HCT116 (cell line): Measurements from ENCODE around the gene MEIS1. TPM values are rescaled to one million over a fixed set of nuclear protein-coding genes. Genes with fewer than 3 reads are reported as not detected.

Source experiments
- ATAC-seq: fragments of 200-7000 bp; cut with Tn5 transposase; 2 replicates; pipeline ENCODE4 v1.9.1; 2020; ENCODE audit warnings: mild to moderate bottlenecking, moderate library complexity
- BruUV-seq: library from RNA; stranded (reverse); fragments of 400-500 nt; replicated peaks from 2 replicates; lab custom pipeline; 2021; lab: Mats Ljungman, UMichigan
- CTCF ChIA-PET: fragments of 300-600 bp; sonication (Branson Sonifier 250); formaldehyde crosslinking; loops from one replicate; lab custom pipeline; 2021; ENCODE audit warnings: antibody characterized with exemption; lab: Charles Lee
- POLR2A ChIA-PET: fragments of 300-600, 350-600 bp; sonication (Branson Sonifier 250); formaldehyde crosslinking; loops from one replicate; lab custom pipeline; 2021; ENCODE audit warnings: antibody characterized with exemption; lab: Charles Lee
- RAD21 ChIA-PET, 2 experiments: fragments of 300-600 bp; sonication (Branson Sonifier 250); formaldehyde crosslinking; loops; one replicate each; lab custom pipeline; 2023; ENCODE audit warnings: low total read pairs in 2 of 2; ENCODE audit not compliant: uncharacterized antibody in 2 of 2, unreplicated experiment in 2 of 2, low non-redundant PET in 1 of 2; lab: Charles Lee
- DNase-seq: peaks from one replicate; pipeline ENCODE4 v3.0.0-alpha.2; 2010; ENCODE audit warnings: low read depth, low spot score
- H2AFZ ChIP-seq: fragments of 200-600 bp; shearing (Covaris generic), sonication (generic); 2 replicates; pipeline ENCODE4 v1.6.1; 2017; ENCODE audit warnings: low read depth, mixed run types, mixed read lengths, antibody characterized with exemption, low read length; ENCODE audit not compliant: poor library complexity, severe bottlenecking
- H3K27ac ChIP-seq: 2 replicates; pipeline ENCODE4 v1.5.1; 2012; ENCODE audit warnings: low read depth, low read length
- H3K27me3 ChIP-seq: fragments of 200-600 bp; sonication (generic); 2 replicates; pipeline ENCODE4 v1.6.1; 2016; ENCODE audit warnings: mixed run types, low read length, mixed read lengths; ENCODE audit not compliant: insufficient read depth
- H3K36me3 ChIP-seq, 2 experiments: fragments of 200-500 bp in 1 of 2; fragments of 200-600 bp in 1 of 2; sonication (Bioruptor generic) in 1 of 2; sonication (generic) in 1 of 2; 2 replicates each; pipeline versions ENCODE4 v1.5.1 to v1.6.1; 2014 to 2016; ENCODE audit warnings: low read length in 2 of 2, inconsistent platforms in 1 of 2, mixed read lengths in 1 of 2, mixed run types in 1 of 2; ENCODE audit not compliant: insufficient read depth in 2 of 2, control insufficient read depth in 1 of 2
- H3K4me1 ChIP-seq, 2 experiments: fragments of 200-600 bp in 1 of 2; sonication (generic) in 1 of 2; 2 replicates each; pipeline versions ENCODE4 v1.5.1 to v1.6.1; 2012 to 2017; ENCODE audit warnings: low read length in 2 of 2, inconsistent platforms in 1 of 2, mild to moderate bottlenecking in 1 of 2, mixed read lengths in 1 of 2, mixed run types in 1 of 2, moderate library complexity in 1 of 2; ENCODE audit not compliant: insufficient read depth in 2 of 2, control insufficient read depth in 1 of 2
- H3K4me2 ChIP-seq: fragments of 200-600 bp; sonication (generic); 2 replicates; pipeline ENCODE4 v1.6.1; 2017; ENCODE audit warnings: mixed run types, low read length, mixed read lengths
- H3K4me3 ChIP-seq, 2 experiments: fragments of 200-600 bp in 1 of 2; sonication (generic) in 1 of 2; replicated peaks in 1 of 2; 2 replicates each; pipeline ENCODE4 v1.5.1; 2011 to 2016; ENCODE audit warnings: low read length in 2 of 2, control low read depth in 1 of 2, low read depth in 1 of 2, mild to moderate bottlenecking in 1 of 2, mixed read lengths in 1 of 2, mixed run types in 1 of 2
- H3K79me2 ChIP-seq: fragments of 200-600 bp; sonication (generic); 2 replicates; pipeline ENCODE4 v1.6.1; 2017; ENCODE audit warnings: mild to moderate bottlenecking, mixed run types, low read length, moderate library complexity, mixed read lengths; ENCODE audit not compliant: insufficient read depth
- H3K9ac ChIP-seq: fragments of 200-600 bp; sonication (generic); 2 replicates; pipeline ENCODE4 v1.6.1; 2016; ENCODE audit warnings: low read length, mixed read lengths
- H3K9me2 ChIP-seq: fragments of 200-600 bp; sonication (generic), shearing (Covaris generic); 2 replicates; pipeline ENCODE4 v1.6.1; 2017; ENCODE audit warnings: mixed run types, mild to moderate bottlenecking, moderate library complexity; ENCODE audit not compliant: insufficient read depth
- H3K9me3 ChIP-seq, 2 experiments: fragments of 200-500 bp in 1 of 2; fragments of 200-600 bp in 1 of 2; sonication (Bioruptor generic) in 1 of 2; sonication (generic) in 1 of 2; 2 replicates each; pipeline ENCODE4 v1.6.1; 2014 to 2017; ENCODE audit warnings: low read length in 2 of 2, mixed read lengths in 2 of 2, inconsistent platforms in 1 of 2, low read depth in 1 of 2, mild to moderate bottlenecking in 1 of 2, mixed run types in 1 of 2, moderate library complexity in 1 of 2; ENCODE audit not compliant: control insufficient read depth in 1 of 2, insufficient read depth in 1 of 2
- H4K20me1 ChIP-seq: fragments of 200-600 bp; sonication (generic), shearing (Covaris generic); 2 replicates; pipeline ENCODE4 v1.6.1; 2017; ENCODE audit warnings: mixed run types, mild to moderate bottlenecking, moderate library complexity; ENCODE audit not compliant: insufficient read depth
- CEBPB ChIP-seq: IDR thresholded peaks from 2 replicates; pipeline ENCODE4 v1.6.1; 2012; ENCODE audit warnings: low read depth
- EGR1 ChIP-seq: IDR thresholded peaks from 2 replicates; pipeline ENCODE4 v1.6.1; 2012; ENCODE audit warnings: low read depth
- EZH2phosphoT487 ChIP-seq: fragments of 200-600 bp; IDR thresholded peaks from 2 replicates; pipeline ENCODE4 v1.6.1; 2018; ENCODE audit warnings: antibody characterized with exemption, borderline replicate concordance
- FOSL1 ChIP-seq: IDR thresholded peaks from 2 replicates; pipeline ENCODE4 v1.6.1; 2012; ENCODE audit warnings: low read depth
- RAD21 ChIP-seq: IDR thresholded peaks from 2 replicates; pipeline ENCODE4 v1.6.1; 2012; ENCODE audit warnings: low read depth, mild to moderate bottlenecking
- SIN3A ChIP-seq: IDR thresholded peaks from 2 replicates; pipeline ENCODE4 v1.6.1; 2012; ENCODE audit warnings: low read depth
- SP1 ChIP-seq: IDR thresholded peaks from 2 replicates; pipeline ENCODE4 v1.6.1; 2012; ENCODE audit warnings: low read depth
- SRF ChIP-seq: IDR thresholded peaks from 2 replicates; pipeline ENCODE4 v1.6.1; 2012; ENCODE audit warnings: low read depth
- ZFX ChIP-seq: fragments of 450-650 bp; IDR thresholded peaks from 2 replicates; pipeline ENCODE4 v1.6.1; 2017
- intact Hi-C: fragments of 100-400 bp; cut with micrococcal nuclease; formaldehyde crosslinking; loops from 2 replicates; pipeline ENCODE4 v1.10.0; 2022
- total RNA-seq: library from RNA; stranded (reverse); gene quantifications from one replicate; pipeline ENCODE4 v1.2.1, GENCODE V29; 2021; ENCODE audit not compliant: unreplicated experiment
- TF ChIP-seq, protein P1 (sequence below): IDR thresholded peaks from 2 replicates; pipeline ENCODE4 v1.6.1; 2012; ENCODE audit warnings: low read depth
- TF ChIP-seq, protein P2 (sequence below): IDR thresholded peaks from 2 replicates; pipeline ENCODE4 v1.6.1; 2012
- TF ChIP-seq, protein P3 (sequence below), 3 experiments: fragments of 200-600 bp in 1 of 3; sonication (generic) in 1 of 3; IDR thresholded peaks in 2 of 3; conservative IDR thresholded peaks in 1 of 3; 2 replicates each; pipeline ENCODE4 v1.5.1; 2012 to 2017; ENCODE audit warnings: low read depth in 2 of 3, low read length in 2 of 3, antibody characterized with exemption in 1 of 3, borderline replicate concordance in 1 of 3, control low read depth in 1 of 3, mild to moderate bottlenecking in 1 of 3, mixed read lengths in 1 of 3, mixed run types in 1 of 3, moderate library complexity in 1 of 3; ENCODE audit not compliant: insufficient read depth in 1 of 3

The MEIS1 gene
- total RNA-seq, 1 experiment from 2014 or later, result 0.32 TPM

DNA sequence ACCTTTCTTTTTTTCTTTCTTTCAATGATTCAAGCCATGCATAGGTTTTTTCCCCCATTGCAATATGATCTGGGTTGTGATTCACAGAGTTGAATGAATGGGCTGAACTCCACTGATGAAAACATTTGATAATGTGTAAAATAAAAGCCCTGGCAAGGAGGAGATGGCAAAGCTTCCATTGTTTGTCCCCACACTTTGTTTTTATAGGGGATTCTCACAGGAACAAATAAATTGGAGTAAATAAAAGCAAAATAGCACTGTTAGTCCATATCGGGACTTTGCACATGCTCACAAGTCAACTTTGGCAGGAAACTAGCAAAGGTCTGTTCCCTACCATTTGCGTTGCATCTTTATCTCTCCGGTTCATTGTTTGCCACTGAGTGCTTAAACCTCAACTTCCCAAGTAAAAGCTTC is 55.7 kb downstream of the MEIS1 start:
- no peaks in the 10 kb centered on the region for H3K36me3 ChIP-seq
- H3K27ac ChIP-seq, result no peak overlapping the region
- H2AFZ ChIP-seq, result no peak overlapping the region
- intact Hi-C loops, result no loop called here
- H3K27me3 ChIP-seq, result no peaks in the 10 kb centered on the region
- no peaks in the 10 kb centered on the region for H4K20me1 ChIP-seq
- no peak for ATAC-seq
- RAD21 ChIA-PET, result no interaction called here
- no peak for TF ChIP-seq RAD21
- TF ChIP-seq SRF, result no peak
- TF ChIP-seq SP1, result no peak
- TF ChIP-seq EGR1, result no peak
- TF ChIP-seq SIN3A, result no peak
- TF ChIP-seq, protein P1, sequence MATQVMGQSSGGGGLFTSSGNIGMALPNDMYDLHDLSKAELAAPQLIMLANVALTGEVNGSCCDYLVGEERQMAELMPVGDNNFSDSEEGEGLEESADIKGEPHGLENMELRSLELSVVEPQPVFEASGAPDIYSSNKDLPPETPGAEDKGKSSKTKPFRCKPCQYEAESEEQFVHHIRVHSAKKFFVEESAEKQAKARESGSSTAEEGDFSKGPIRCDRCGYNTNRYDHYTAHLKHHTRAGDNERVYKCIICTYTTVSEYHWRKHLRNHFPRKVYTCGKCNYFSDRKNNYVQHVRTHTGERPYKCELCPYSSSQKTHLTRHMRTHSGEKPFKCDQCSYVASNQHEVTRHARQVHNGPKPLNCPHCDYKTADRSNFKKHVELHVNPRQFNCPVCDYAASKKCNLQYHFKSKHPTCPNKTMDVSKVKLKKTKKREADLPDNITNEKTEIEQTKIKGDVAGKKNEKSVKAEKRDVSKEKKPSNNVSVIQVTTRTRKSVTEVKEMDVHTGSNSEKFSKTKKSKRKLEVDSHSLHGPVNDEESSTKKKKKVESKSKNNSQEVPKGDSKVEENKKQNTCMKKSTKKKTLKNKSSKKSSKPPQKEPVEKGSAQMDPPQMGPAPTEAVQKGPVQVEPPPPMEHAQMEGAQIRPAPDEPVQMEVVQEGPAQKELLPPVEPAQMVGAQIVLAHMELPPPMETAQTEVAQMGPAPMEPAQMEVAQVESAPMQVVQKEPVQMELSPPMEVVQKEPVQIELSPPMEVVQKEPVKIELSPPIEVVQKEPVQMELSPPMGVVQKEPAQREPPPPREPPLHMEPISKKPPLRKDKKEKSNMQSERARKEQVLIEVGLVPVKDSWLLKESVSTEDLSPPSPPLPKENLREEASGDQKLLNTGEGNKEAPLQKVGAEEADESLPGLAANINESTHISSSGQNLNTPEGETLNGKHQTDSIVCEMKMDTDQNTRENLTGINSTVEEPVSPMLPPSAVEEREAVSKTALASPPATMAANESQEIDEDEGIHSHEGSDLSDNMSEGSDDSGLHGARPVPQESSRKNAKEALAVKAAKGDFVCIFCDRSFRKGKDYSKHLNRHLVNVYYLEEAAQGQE, result no peak
- TF ChIP-seq CEBPB, result no peak
- no peak for TF ChIP-seq FOSL1
- TF ChIP-seq, protein P2, sequence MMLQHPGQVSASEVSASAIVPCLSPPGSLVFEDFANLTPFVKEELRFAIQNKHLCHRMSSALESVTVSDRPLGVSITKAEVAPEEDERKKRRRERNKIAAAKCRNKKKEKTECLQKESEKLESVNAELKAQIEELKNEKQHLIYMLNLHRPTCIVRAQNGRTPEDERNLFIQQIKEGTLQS, result no peak
- no peak for TF ChIP-seq ZFX
- no peak for TF ChIP-seq EZH2phosphoT487
- TF ChIP-seq, protein P3, sequence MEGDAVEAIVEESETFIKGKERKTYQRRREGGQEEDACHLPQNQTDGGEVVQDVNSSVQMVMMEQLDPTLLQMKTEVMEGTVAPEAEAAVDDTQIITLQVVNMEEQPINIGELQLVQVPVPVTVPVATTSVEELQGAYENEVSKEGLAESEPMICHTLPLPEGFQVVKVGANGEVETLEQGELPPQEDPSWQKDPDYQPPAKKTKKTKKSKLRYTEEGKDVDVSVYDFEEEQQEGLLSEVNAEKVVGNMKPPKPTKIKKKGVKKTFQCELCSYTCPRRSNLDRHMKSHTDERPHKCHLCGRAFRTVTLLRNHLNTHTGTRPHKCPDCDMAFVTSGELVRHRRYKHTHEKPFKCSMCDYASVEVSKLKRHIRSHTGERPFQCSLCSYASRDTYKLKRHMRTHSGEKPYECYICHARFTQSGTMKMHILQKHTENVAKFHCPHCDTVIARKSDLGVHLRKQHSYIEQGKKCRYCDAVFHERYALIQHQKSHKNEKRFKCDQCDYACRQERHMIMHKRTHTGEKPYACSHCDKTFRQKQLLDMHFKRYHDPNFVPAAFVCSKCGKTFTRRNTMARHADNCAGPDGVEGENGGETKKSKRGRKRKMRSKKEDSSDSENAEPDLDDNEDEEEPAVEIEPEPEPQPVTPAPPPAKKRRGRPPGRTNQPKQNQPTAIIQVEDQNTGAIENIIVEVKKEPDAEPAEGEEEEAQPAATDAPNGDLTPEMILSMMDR (IDR thresholded peaks at IDR 0.05 in 2 of 3, conservative IDR thresholded peaks at IDR 0.05 in 1 of 3; ENCODE audit: borderline replicate concordance in 1 of 3, insufficient read depth in 1 of 3, low read depth in 2 of 3, low read length in 2 of 3), result no peak
- TF ChIP-seq, all 23 proteins: peak for 0
- Histone ChIP-seq H3K9ac (no peak overlapping the region), H3K9me2 (no peaks in the 10 kb centered on the region), H3K4me2 (no peak overlapping the region), H3K9me3 (no peaks in the 10 kb centered on the region; a peak in 1 of 4 replicates), H3K79me2 (no peaks in the 10 kb centered on the region), H3K4me1 (no peaks in the 10 kb centered on the region), H3K4me3 (no peak overlapping the region)
- ChIA-PET POLR2A (no interaction called here), CTCF (no interaction called here)
- no peak for DNase-seq
- no TSS peak for BruUV-seq
